Measurements from ENCODE around the gene PABPN1L. TPM values are rescaled to one million over a fixed set of nuclear protein-coding genes. Genes with fewer than 3 reads are reported as not detected.

PABPN1L gene
- total and polyA plus RNA-seq, 9 of the 15 experiments (the other 6 are each of a cell fraction or from before 2014, with no cell fraction given), result 0.11 to 0.32 TPM; not detected in 7

- TF ChIP-seq BCLAF1 (IDR thresholded peaks at IDR 0.05; ENCODE audit: borderline replicate concordance in 1 of 2, control insufficient read depth in 1 of 2, low read depth in 2 of 2, low read length in 1 of 2), result 0 out of 4 replicates have a peak, but pooled peaks of 1 of the 2 experiments have one; percentile 82
- peak; percentile 78 for TF ChIP-seq POLR2B (IDR thresholded peaks at IDR 0.05; ENCODE audit: low read depth, partially characterized antibody)
- TF ChIP-seq TFAP4 (CRISPR knock-in tag; IDR thresholded peaks at IDR 0.05; ENCODE audit: borderline replicate concordance), result peak; percentile 58; the same call in 1 of the 2 replicates
- no peak for TF ChIP-seq CSDE1 (IDR thresholded peaks at IDR 0.05)
- TF ChIP-seq PCBP1 (IDR thresholded peaks at IDR 0.05; ENCODE audit: low read depth, low read length, poor library complexity, severe bottlenecking), result no peak
- TF ChIP-seq ZBTB9 (CRISPR knock-in tag; IDR thresholded peaks at IDR 0.05), result peak; percentile 99
- TF ChIP-seq ZNF23 (CRISPR knock-in tag; IDR thresholded peaks at IDR 0.05), result no peak
- TF ChIP-seq GABPB1 (CRISPR knock-in tag; IDR thresholded peaks at IDR 0.05), result 0 out of 2 replicates have a peak, but pooled peaks have one; percentile 32
- no peak for TF ChIP-seq RBBP5 (IDR thresholded peaks at IDR 0.05; ENCODE audit: borderline replicate concordance, insufficient read depth, low read length, poor library complexity, severe bottlenecking)
- no peak for TF ChIP-seq SNRNP70 (optimal IDR thresholded peaks at IDR 0.05; ENCODE audit: low read depth, low read length)
- no peak for TF ChIP-seq COPS2 (conservative IDR thresholded peaks at IDR 0.05)
- TF ChIP-seq ARHGAP35 (IDR thresholded peaks at IDR 0.05; ENCODE audit: partially characterized antibody), result no peak
- TF ChIP-seq FOXP4 (CRISPR knock-in tag; IDR thresholded peaks at IDR 0.05; ENCODE audit: borderline replicate concordance), result peak; percentile 80; the same call in 1 of the 2 replicates
- peak; percentile 32; the same call in 1 of the 2 replicates for TF ChIP-seq NFIC (IDR thresholded peaks at IDR 0.05)
- TF ChIP-seq RBM14 (IDR thresholded peaks at IDR 0.05; ENCODE audit: borderline replicate concordance, insufficient read depth, low read depth, low read length), result no peak
- TF ChIP-seq ZBTB26 (CRISPR knock-in tag; IDR thresholded peaks at IDR 0.05), result peak; percentile 57; the same call in 1 of the 2 replicates
- TF ChIP-seq FOXK2 (conservative IDR thresholded peaks at IDR 0.05 in 1 of 2, IDR thresholded peaks at IDR 0.05 in 1 of 2; ENCODE audit: low read depth in 2 of 2), result peak; percentile 83 to 85; a peak in 3 of 4 replicates
Measured at GRCh38 chr16:88882358-88883030, 16.0 kb upstream of the PABPN1L start (continued).

Data from K562 (cell line).